ENCODE results near the gene HEATR3.
A peak's percentile ranks its signal among the peaks of the same experiment; 100 is the strongest.

Gene HEATR3

DNA sequence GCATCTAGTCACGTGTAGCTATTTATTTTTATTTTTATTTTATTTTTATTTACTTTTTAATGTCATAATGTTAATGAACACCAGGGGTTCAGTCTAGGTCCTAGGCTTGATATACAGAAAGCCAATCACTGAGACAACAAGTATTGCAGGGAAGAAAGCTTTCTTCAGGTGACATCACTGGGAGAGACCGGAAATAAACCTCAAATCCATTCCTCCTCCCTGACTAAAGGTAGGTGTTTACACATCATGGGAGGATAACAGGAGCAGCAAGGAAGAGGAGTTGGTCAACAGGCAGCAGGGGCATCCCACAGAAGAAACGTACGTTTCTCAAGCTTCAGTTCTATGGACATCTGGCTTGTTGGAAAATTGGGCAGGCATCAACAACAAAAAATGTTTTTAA lies 9.5 kb upstream of the HEATR3 start:
- TF ChIP-seq, protein P1, sequence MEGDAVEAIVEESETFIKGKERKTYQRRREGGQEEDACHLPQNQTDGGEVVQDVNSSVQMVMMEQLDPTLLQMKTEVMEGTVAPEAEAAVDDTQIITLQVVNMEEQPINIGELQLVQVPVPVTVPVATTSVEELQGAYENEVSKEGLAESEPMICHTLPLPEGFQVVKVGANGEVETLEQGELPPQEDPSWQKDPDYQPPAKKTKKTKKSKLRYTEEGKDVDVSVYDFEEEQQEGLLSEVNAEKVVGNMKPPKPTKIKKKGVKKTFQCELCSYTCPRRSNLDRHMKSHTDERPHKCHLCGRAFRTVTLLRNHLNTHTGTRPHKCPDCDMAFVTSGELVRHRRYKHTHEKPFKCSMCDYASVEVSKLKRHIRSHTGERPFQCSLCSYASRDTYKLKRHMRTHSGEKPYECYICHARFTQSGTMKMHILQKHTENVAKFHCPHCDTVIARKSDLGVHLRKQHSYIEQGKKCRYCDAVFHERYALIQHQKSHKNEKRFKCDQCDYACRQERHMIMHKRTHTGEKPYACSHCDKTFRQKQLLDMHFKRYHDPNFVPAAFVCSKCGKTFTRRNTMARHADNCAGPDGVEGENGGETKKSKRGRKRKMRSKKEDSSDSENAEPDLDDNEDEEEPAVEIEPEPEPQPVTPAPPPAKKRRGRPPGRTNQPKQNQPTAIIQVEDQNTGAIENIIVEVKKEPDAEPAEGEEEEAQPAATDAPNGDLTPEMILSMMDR (IDR thresholded peaks at IDR 0.05; ENCODE audit: borderline replicate concordance, insufficient read depth, low read depth, low read length), result no peak
- no peak overlapping the region for H3K4me3 ChIP-seq (ENCODE audit: low read depth, low read length)

DNA sequence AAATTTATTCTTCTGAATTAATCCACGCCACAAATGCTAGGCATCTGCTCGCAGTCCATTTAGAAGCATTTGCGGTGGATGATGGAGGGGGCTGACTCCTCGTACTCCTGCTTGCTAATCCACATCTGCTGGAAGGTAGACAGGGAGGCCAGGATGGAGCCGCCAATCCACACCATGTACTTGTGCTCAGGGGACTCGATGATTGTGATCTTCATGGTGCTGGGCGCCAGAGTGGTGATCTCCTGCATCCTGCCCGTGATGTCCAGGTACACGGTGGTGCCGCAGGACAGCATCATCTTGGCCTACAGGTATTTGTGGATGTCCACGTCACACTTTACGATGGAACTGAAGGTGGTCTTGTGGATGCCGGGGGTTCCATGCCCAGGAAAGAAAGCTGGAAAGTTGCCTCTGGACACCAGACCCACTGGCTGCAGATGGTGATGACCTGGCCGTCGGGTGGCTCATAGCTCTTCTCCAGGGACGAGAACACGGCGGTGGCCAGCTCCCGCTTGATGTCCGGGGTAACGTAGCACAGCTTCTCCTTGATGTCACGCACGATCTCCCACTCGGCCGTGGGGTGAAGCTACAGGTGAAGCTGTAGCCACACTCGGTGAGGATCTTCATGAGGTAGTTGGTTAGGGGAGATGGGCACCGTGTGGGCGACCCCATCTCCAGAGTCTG lies 7.5 kb upstream of the HEATR3 start:
- H3K4me3 ChIP-seq (ENCODE audit: low read depth, low read length), result no peak overlapping the region
- TF ChIP-seq, protein P1 (IDR thresholded peaks at IDR 0.05; ENCODE audit: borderline replicate concordance, insufficient read depth, low read depth, low read length), result no peak

DNA sequence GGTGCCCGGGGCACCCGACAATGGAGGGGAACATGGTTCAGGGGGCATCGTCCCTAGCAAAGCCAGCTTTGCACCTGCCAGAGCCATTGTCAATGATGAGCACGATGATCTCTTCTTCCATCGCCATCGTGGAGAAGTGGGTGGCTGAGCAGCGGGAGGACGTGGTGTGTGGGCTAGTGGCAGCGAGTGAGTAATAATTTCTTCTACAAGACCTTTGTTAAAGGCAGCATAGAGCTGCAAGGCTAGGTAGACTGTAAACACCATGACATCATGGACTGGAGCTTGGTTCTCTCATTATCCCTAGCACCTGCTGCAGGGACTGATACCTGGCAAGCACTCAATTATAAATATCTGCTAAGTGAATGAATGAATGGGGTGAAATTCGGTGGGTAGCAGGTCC lies 6.7 kb upstream of the HEATR3 start:
- no peak overlapping the region for H3K4me3 ChIP-seq (ENCODE audit: low read depth, low read length)
- TF ChIP-seq, protein P1 (IDR thresholded peaks at IDR 0.05; ENCODE audit: borderline replicate concordance, insufficient read depth, low read depth, low read length), result no peak

DNA sequence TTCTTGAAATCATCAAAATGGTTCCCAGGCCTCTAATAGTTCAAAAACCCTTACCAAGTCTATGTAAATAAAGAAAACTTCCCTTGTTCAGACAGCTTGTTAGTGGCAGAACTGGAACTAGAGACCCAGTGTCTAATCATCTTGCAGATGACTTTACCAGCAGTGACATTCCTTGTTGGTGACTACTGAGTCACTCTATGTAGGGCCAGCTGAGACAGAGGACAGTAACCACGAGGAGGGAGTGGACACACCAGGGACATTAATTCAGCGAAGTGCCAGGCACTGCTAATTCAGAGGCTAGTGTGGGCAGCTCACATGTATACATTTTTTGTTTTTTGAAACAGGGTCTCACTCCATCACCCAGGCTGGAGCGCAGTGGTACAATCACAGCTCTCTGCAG lies 6.1 kb upstream of the HEATR3 start:
- H3K4me3 ChIP-seq (ENCODE audit: low read depth, low read length), result no peak overlapping the region
- TF ChIP-seq, protein P1 (IDR thresholded peaks at IDR 0.05; ENCODE audit: borderline replicate concordance, insufficient read depth, low read depth, low read length), result no peak

DNA sequence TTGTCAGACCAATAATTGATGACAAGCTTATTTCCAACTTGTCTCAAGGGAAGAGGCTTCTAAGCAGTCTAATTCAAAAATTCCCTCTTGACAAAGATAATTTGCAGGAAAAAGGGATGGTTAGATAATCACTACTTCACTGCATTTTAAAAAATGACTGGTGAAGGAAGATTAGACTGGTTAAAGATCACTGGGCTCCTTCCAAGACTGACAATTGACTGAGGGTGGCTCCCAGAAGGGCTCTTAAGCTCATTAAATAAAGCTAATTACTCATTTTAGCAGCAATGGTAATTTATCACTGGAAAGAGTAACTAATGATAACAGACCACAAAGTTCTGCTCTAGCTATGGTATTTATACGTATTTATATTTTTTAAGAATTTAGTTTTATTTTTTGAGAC lies 4.4 kb upstream of the HEATR3 start:
- TF ChIP-seq, protein P1 (IDR thresholded peaks at IDR 0.05; ENCODE audit: borderline replicate concordance, insufficient read depth, low read depth, low read length), result no peak
- H3K4me3 ChIP-seq (ENCODE audit: low read depth, low read length), result no peak overlapping the region

DNA sequence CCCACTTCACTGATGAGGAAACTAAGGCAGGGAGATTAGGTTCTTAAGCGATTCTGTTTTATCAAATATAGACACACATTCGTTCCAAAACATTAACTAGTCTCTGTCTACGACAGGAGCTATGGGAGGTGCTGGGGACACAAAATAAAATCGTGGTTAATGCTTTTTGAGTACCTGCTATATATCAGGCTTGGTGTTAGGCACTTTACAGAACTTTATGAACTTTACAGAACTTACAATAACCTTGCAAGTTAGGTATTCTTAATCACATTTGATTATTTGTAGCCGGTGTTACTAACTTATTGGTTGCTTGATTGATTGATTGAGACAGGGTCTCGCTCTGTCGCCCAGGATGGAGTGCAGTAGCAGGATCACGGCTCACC lies 538 bp upstream of the HEATR3 start:
- TF ChIP-seq, protein P1 (IDR thresholded peaks at IDR 0.05; ENCODE audit: borderline replicate concordance, insufficient read depth, low read depth, low read length), result no peak
- H3K4me3 ChIP-seq (ENCODE audit: low read depth, low read length), result peak overlapping the region; percentile 18

DNA sequence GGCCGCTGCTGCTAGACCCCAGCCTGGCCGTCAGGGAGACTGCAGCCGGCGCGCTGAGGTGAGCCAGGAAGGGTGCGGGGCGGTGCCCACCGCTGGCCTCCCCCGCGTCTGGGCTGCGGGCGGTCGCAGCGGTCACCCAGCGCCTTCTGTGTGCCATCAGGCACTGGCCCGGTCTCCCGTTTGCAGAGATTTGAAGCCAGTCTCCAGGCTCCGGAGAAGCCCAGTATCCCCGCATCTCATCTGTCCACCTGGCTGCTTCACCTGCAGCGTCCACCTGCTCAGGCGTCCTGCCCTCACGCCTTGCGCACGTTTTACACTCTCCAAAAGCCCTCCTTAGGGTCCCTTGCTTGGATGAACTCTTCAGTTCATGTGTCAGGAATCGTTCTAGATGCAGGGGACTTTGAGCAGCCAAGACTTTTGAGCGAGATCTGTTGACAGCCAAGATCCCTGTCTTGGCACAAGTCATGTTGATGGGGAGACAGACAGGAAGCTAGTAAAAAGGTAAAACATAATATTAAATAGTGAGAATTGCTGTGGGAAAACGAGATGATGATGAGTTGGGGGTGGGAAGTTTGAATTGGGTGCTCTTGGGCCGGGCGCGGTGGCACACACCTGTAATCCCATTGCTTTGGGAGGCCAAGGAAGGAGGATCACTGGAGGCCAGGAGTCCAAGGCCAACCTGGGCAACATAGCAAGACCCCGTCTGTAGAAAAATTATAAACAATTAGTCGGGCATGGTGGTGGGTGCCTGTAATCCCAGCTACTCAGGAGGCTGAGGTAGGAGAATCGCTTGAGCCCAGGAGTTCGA lies 916 bp downstream of the HEATR3 start:
- peak overlapping the region; percentile 85 for H3K4me3 ChIP-seq (ENCODE audit: low read depth, low read length)

More for the DNA sequence above, 916 bp downstream of the HEATR3 start:
- TF ChIP-seq, protein P1 (IDR thresholded peaks at IDR 0.05; ENCODE audit: borderline replicate concordance, insufficient read depth, low read depth, low read length), result no peak
